Measurements from ENCODE around the gene RAB5IF. TPM values are rescaled to one million over a fixed set of nuclear protein-coding genes. Genes with fewer than 3 reads are reported as not detected.
"Not testable (repeated sequence)": the region's sequence is repeated elsewhere in the genome, so short reads cannot be mapped to it uniquely, and the experiment has no call there.

Gene RAB5IF
- total and polyA plus RNA-seq, 2 of the 4 experiments (the other 2 are of a cell fraction) = 74.0 to 93.1 TPM

DNA sequence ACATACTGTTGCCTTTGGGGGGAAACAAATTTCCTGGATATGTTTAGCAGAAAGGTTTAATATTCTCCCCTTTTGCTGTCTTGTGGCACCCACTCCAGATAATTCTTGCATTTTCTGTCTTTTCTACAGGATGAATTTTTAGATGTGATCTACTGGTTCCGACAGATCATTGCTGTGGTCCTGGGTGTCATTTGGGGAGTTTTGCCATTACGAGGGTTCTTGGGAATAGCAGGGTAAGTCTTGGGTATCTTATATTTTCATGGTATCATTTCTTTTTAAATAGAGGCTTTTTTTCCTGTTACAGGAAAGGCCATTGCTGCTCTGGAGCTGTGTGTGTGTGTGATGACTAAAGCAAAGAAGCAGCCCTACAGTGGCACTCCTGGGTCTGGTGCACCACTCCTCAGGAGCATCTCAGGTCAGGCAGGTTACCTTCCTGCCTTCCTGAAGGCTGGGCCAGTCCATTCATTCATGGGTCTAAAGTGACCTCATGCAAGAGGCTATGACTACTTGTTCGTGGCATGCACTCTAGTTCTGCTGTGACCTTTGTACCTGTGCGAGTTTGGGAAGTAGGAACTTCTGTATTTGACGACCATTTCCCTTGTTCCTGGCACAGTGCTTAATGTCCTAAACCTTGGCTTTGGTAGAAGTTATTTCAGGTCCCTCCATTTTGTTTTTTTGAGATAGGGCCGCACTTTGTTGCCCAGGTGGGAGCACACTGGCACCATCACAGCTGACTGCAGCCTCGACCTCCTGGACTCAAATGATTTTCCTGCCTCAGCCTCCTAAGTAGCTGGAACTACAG lies 2.2 kb downstream of the RAB5IF start (continued):
- TF ChIP-seq CHD1 (IDR thresholded peaks at IDR 0.05; ENCODE audit: low read depth, low read length) = no peak

GRCh38 chr20:36608388-36608728 lies 2.8 kb downstream of the RAB5IF start:
- H3K9ac ChIP-seq (ENCODE audit: low read depth, low read length); H3K4me2 ChIP-seq (ENCODE audit: low read depth, low read length); in situ Hi-C loops (cut with MboI; ENCODE audit: low sequenced_read_pairs); H3K4me3 ChIP-seq (ENCODE audit: insufficient read depth, low read depth, low read length); dilution Hi-C loops (cut with HindIII; ENCODE audit: low sequenced_read_pairs, unreplicated experiment); H3K27me3 ChIP-seq (ENCODE audit: control insufficient read depth, insufficient read depth, low read length); H4K5ac ChIP-seq (ENCODE audit: low read depth, low read length); H2AK5ac ChIP-seq (ENCODE audit: low read depth, low read length); DNase-seq; H4K91ac ChIP-seq (ENCODE audit: insufficient read depth, low read depth, low read length); H2BK20ac ChIP-seq (ENCODE audit: low read depth, low read length); H3K27ac ChIP-seq (ENCODE audit: insufficient read depth, low read length); H2BK15ac ChIP-seq (ENCODE audit: low read depth, low read length); H2BK120ac ChIP-seq (ENCODE audit: low read depth, low read length); H2AFZ ChIP-seq (replicated peaks; ENCODE audit: low read length, poor library complexity); CTCF ChIA-PET; H3K9me1 ChIP-seq (ENCODE audit: insufficient read depth, low read length); H3K4me1 ChIP-seq (ENCODE audit: control insufficient read depth, insufficient read depth, low read length); H3K9me3 ChIP-seq (ENCODE audit: control insufficient read depth, insufficient read depth, low read length); H3K4ac ChIP-seq (ENCODE audit: low read depth, low read length); H3K23ac ChIP-seq (ENCODE audit: low read depth, low read length); H3K14ac ChIP-seq (replicated peaks; ENCODE audit: low read depth, low read length); H3K56ac ChIP-seq (ENCODE audit: extremely low read depth, insufficient read depth, low read length); H4K8ac ChIP-seq (ENCODE audit: low read depth in 2 of 2, low read length in 2 of 2); H3K18ac ChIP-seq (ENCODE audit: low read depth, low read length); ATAC-seq (ENCODE audit: low read depth); intact Hi-C loops (cut with micrococcal nuclease); BruUV-seq (replicated peaks); H2BK5ac ChIP-seq (ENCODE audit: low read depth, low read length, poor library complexity, severe bottlenecking); H2AK9ac ChIP-seq (replicated peaks; ENCODE audit: low read depth, low read length, poor library complexity): not testable (repeated sequence)
- WGBS, 2 experiments (ENCODE audit: extremely low coverage in 2 of 2, insufficient read length in 1 of 2) = 100% methylated on average over 1 of the region's 6 CpGs; no CpG with 5 or more reads in 1 of the 2 experiments
- POLR2A ChIA-PET (ENCODE audit: unreplicated experiment) = interaction anchor here (0.5 kb wide), 1 partner anchor 10 kb away, joined by 4 read pairs; no protein-coding TSS in a partner anchor
- H3K36me3 ChIP-seq (ENCODE audit: control insufficient read depth, insufficient read depth, low read length) = peaks cover 35% of the 10 kb centered on the region
- peaks cover 12 to 34% of the 10 kb centered on the region in 2 experiments for H3K79me1 ChIP-seq (ENCODE audit: low read depth in 1 of 2, low read length in 2 of 2)
- H4K20me1 ChIP-seq (ENCODE audit: insufficient read depth, low read length) = peaks cover 15% of the 10 kb centered on the region; the same call in 1 of the 2 replicates
